Activated CD4-positive, alpha-beta T cell treated with anti-CD3 and anti-CD28 coated beads for 36 hours (primary cell): ENCODE results near the gene SPTBN4. TPM values are rescaled to one million over a fixed set of nuclear protein-coding genes. Genes with fewer than 3 reads are reported as not detected.

ENCODE experiments used
- ATAC-seq: fragments of 200-7000 bp; cut with Tn5 transposase; one replicate; pipeline ENCODE4 v1.10.0; 2021; ENCODE audit warnings: mild to moderate bottlenecking, moderate library complexity
- CTCF ChIA-PET: fragments of 350-600 bp; sonication (Branson Sonifier 250); formaldehyde crosslinking; loops from one replicate; lab custom pipeline; 2021; ENCODE audit warnings: antibody characterized with exemption; lab: Charles Lee
- POLR2A ChIA-PET: fragments of 350-600 bp; sonication (Branson Sonifier 250); formaldehyde crosslinking; loops from one replicate; lab custom pipeline; 2021; ENCODE audit warnings: antibody characterized with exemption, inconsistent platforms; lab: Charles Lee
- DNase-seq: peaks from one replicate; pipeline ENCODE4 v3.0.0-alpha.2; 2020
- H3K27ac Mint-ChIP-seq: one replicate; pipeline ENCODE4 v1.8.0; 2021; ENCODE audit warnings: mixed read lengths
- H3K27me3 Mint-ChIP-seq: one replicate; pipeline ENCODE4 v1.8.0; 2021; ENCODE audit warnings: mixed read lengths
- H3K36me3 Mint-ChIP-seq: one replicate; pipeline ENCODE4 v1.8.0; 2021; ENCODE audit warnings: low read depth, mixed read lengths
- H3K4me1 Mint-ChIP-seq: one replicate; pipeline ENCODE4 v1.8.0; 2021; ENCODE audit warnings: mixed read lengths
- H3K4me3 Mint-ChIP-seq: one replicate; pipeline ENCODE4 v1.8.0; 2021; ENCODE audit warnings: mild to moderate bottlenecking, moderate library complexity, mixed read lengths
- H3K9me3 Mint-ChIP-seq: one replicate; pipeline ENCODE4 v1.8.0; 2021; ENCODE audit warnings: low read depth, mixed read lengths
- intact Hi-C, 2 experiments: fragments of 100-400 bp; cut with DNase I in 1 of 2; cut with micrococcal nuclease in 1 of 2; formaldehyde crosslinking; loops; one replicate each; pipeline versions ENCODE4 v1.14.2 to v1.15.1; 2022 to 2024; cut with DNase I, micrococcal nuclease
- total RNA-seq, 2 experiments: library from RNA; stranded (reverse); gene quantifications; one replicate each; pipeline ENCODE4 v1.2.3, GENCODE V29; 2021

Gene SPTBN4
- total RNA-seq, 2 experiments from 2014 or later: 2.4 to 2.5 TPM

DNA sequence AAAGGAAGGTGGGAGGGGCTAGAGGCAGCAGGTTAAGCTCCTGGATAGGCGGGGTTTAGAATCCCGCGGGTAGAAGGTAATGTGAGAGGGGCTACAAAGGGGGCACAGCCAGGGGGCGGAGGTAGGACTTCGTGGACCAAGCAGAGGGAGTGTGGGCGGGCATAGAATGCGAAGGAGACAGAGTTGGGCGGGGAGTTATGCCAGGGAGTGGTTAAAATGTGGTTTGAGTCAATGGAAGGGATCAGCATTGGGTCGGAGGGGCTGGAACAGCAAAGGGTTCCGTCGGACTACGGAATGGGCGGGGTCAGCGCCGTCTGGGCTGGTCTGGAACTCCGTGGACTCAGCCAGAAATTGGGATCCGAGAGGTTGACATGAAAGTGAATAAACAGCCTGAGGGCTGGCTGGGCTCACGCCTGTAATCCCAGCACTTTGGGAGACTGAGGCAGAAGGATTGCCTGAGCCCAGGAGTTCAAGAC is 137.4 kb downstream of the SPTBN4 start:
- intact Hi-C loops: loop anchor here (1.0 to 10.0 kb wide), 14 partner anchors 11 to 759 kb away; partner anchors contain the start of genes AKT2 (in 1 of the 2), BLVRB (in 1 of the 2), C19orf47 (in 1 of the 2) and EGLN2 (in 1 of the 2)
- H3K4me1 Mint-ChIP-seq: peaks cover 67% of the 10 kb centered on the region

DNA sequence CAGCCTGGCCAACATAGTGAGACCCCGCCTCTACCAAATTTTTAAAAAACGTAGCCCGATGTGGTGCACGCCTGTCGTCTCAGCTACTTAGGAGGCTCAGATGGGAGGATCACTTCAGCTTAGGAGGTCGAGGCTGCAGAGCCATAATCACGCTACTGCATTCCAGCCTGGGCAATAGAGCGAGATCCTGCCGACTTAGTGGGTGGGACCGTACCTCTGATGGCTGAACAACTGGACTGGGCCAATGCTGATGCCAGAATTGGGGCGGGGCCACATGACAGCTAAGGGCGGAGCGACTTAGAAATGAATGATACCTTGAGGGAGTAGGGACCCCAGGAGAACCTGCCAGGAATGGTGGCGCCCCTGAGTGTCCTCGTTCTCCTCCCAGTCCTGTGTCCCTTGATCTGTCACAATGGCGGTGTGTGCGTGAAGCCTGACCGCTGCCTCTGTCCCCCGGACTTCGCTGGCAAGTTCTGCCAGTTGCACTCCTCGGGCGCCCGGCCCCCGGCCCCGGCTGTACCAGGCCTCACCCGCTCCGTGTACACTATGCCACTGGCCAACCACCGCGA is 137.9 kb downstream of the SPTBN4 start:
- peaks cover 12% of the 10 kb centered on the region for H3K27me3 Mint-ChIP-seq
- H3K4me1 Mint-ChIP-seq: peaks cover 63% of the 10 kb centered on the region
- H3K27ac Mint-ChIP-seq: peak overlapping the region; percentile 79
- intact Hi-C loops: loop anchor here (1.0 to 10.0 kb wide), 16 partner anchors 10 to 760 kb away; partner anchors contain the start of genes AKT2 (in 1 of the 2), BLVRB (in 1 of the 2), C19orf47 (in 1 of the 2) and EGLN2 (in 1 of the 2)
- ChIA-PET CTCF (interaction anchor here (0.6 to 4.1 kb wide), 9 partner anchors 9 to 191 kb away, joined by 3 to 24 read pairs (median 3); partner anchors contain the start of gene BLVRB), POLR2A (interaction anchor here (0.6 to 1.9 kb wide), 3 partner anchors 9 to 202 kb away, joined by 3 to 15 read pairs (median 7); no protein-coding TSS in a partner anchor)
- H3K9me3 Mint-ChIP-seq: no peaks in the 10 kb centered on the region
- no peaks in the 10 kb centered on the region for H3K36me3 Mint-ChIP-seq
- peak overlapping the region; percentile 74 for H3K4me3 Mint-ChIP-seq
- ATAC-seq: no peak
- peak; percentile 38 for DNase-seq

More for the DNA sequence above, 137.4 kb downstream of the SPTBN4 start:
- ChIA-PET POLR2A (interaction anchor here (0.5 to 1.9 kb wide), 3 partner anchors 9 to 377 kb away, joined by 3 to 15 read pairs (median 3); no protein-coding TSS in a partner anchor), CTCF (interaction anchor here (0.6 to 4.1 kb wide), 8 partner anchors 9 to 139 kb away, joined by 3 to 24 read pairs (median 4); partner anchors contain the start of gene BLVRB)
- ATAC-seq (no peak), DNase-seq (no peak)
- no peaks in the 10 kb centered on the region for H3K9me3 Mint-ChIP-seq
- H3K27me3 Mint-ChIP-seq: peaks cover 17% of the 10 kb centered on the region
- peak overlapping the region; percentile 49 for H3K27ac Mint-ChIP-seq
- H3K4me3 Mint-ChIP-seq: peak overlapping the region; percentile 52
- H3K36me3 Mint-ChIP-seq: no peaks in the 10 kb centered on the region

DNA sequence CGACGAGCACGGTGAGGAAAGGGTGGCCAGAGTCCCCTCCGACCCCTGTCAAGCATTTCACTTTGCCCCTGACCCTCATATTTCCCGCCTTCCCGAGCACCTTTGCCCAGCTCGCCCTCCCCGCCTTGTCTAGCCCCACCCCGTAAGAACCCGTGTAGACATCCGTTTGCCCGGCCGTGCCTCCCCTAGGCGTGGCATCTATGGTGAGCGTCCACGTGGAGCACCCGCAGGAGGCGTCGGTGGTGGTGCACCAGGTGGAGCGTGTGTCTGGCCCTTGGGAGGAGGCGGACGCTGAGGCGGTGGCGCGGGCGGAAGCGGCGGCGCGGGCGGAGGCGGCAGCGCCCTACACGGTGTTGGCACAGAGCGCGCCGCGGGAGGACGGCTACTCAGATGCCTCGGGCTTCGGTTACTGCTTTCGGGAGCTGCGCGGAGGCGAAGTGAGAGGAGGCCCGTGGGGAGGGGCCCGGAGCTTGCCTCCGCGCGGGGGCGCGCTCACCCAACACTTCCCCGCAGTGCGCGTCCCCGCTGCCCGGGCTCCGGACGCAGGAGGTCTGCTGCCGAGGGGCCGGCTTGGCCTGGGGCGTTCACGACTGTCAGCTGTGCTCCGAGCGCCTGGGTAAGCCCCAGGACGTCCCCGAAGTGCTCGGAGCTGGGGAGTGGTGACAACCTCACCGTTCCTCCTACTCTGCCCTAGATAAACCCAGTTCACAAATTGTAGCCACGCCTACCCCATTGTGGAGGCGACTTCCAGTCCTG is 138.6 kb downstream of the SPTBN4 start:
- intact Hi-C loops: loop anchor here (1.0 to 10.0 kb wide), 14 partner anchors 9 to 761 kb away; partner anchors contain the start of genes AKT2 (in 1 of the 2), BLVRB (in 1 of the 2), C19orf47 (in 1 of the 2) and EGLN2 (in 1 of the 2)
- Mint-ChIP-seq H3K27ac (peak overlapping the region; percentile 84), H3K4me3 (peak overlapping the region; percentile 74), H3K9me3 (no peaks in the 10 kb centered on the region), H3K36me3 (no peaks in the 10 kb centered on the region), H3K27me3 (peaks cover 9% of the 10 kb centered on the region), H3K4me1 (peaks cover 67% of the 10 kb centered on the region)
- DNase-seq: peak; percentile 88
- ChIA-PET POLR2A (interaction anchor here (0.6 to 1.2 kb wide), 4 partner anchors 10 to 202 kb away, joined by 3 to 7 read pairs (median 4); no protein-coding TSS in a partner anchor), CTCF (interaction anchor here (0.6 to 4.1 kb wide), 7 partner anchors 11 to 312 kb away, joined by 3 to 24 read pairs (median 4); partner anchors contain the start of gene BLVRB)
- peak; percentile 39 for ATAC-seq

DNA sequence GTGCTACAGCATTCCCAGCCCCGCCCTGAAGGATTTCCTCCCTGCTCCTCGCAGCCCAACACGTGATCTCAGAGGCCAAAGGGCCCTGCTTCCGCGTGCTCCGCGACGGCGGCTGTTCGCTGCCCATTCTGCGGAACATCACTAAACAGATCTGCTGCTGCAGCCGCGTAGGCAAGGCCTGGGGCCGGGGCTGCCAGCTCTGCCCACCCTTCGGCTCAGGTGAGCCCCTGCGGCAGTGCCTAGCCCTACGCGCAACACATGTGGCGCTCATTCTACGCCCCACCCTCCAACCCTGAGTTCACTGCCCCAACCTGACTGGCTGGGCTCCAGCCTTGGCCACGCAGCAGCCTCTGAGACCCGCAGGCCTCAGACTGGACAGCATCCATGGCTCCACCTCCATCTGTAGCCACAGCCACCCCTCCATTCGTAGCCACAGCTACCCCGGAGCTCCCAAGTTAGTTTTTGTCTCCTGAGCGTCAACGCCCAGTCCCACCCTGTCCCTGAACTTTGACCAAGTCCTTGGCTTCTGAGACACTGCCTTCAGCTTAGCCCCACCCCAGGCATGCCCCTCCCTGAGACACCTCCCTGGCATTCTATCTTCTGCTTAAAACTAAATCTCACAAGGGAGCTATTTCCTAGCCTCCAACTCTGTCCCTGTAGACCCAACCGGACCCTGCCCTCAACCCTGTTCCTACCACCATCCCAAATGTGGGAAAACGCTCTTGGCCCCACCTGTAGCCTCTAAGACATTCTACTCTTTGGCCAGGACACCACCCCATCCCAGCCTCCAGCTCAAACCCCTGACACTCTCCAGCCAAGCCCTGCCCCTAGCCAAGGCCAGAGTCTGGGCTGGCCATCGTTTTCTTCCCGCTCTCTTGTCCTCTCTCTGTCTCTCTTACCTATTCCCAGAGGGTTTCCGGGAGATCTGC is 140.8 kb downstream of the SPTBN4 start:
- ATAC-seq: no peak
- intact Hi-C loops: loop anchor here in 1 of 2 experiments (10.0 kb wide), 1 partner anchor 763 kb away; the partner anchor contains the start of gene FBL
- no peaks in the 10 kb centered on the region for H3K27me3 Mint-ChIP-seq
- peaks cover 5% of the 10 kb centered on the region for H3K36me3 Mint-ChIP-seq
- ChIA-PET CTCF (interaction anchor here (0.5 to 1.5 kb wide), 6 partner anchors 8 to 164 kb away, joined by 3 to 6 read pairs (median 3); no protein-coding TSS in a partner anchor), POLR2A (interaction anchor here (0.6 kb wide), 1 partner anchor 1846 kb away, joined by 3 read pairs; no protein-coding TSS in a partner anchor)
- H3K4me1 Mint-ChIP-seq: peaks cover 71% of the 10 kb centered on the region
- H3K27ac Mint-ChIP-seq: no peak overlapping the region
- DNase-seq: no peak
- H3K4me3 Mint-ChIP-seq: no peak overlapping the region
- H3K9me3 Mint-ChIP-seq: no peaks in the 10 kb centered on the region

DNA sequence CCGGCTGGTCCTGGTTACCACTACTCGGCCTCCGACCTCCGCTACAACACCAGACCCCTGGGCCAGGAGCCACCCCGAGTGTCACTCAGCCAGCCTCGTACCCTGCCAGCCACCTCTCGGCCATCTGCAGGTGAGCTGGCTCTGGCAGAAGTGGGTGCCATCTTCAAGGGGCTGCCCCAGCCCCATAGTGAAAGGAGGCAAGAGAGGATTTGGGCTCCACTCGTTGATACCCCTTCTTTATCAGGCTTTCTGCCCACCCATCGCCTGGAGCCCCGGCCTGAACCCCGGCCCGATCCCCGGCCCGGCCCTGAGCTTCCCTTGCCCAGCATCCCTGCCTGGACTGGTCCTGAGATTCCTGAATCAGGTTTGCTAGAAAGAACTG is 141.4 kb downstream of the SPTBN4 start:
- Mint-ChIP-seq H3K27me3 (no peaks in the 10 kb centered on the region), H3K27ac (no peak overlapping the region), H3K4me1 (peaks cover 71% of the 10 kb centered on the region), H3K4me3 (no peak overlapping the region), H3K36me3 (peaks cover 7% of the 10 kb centered on the region), H3K9me3 (no peaks in the 10 kb centered on the region)
- no peak for ATAC-seq
- intact Hi-C loops: loop anchor here in 1 of 2 experiments (10.0 kb wide), 1 partner anchor 763 kb away; the partner anchor contains the start of gene FBL
- DNase-seq: no peak
- ChIA-PET POLR2A (no interaction called here), CTCF (interaction anchor here (0.7 to 1.5 kb wide), 4 partner anchors 9 to 165 kb away, joined by 3 to 6 read pairs (median 3); no protein-coding TSS in a partner anchor)

DNA sequence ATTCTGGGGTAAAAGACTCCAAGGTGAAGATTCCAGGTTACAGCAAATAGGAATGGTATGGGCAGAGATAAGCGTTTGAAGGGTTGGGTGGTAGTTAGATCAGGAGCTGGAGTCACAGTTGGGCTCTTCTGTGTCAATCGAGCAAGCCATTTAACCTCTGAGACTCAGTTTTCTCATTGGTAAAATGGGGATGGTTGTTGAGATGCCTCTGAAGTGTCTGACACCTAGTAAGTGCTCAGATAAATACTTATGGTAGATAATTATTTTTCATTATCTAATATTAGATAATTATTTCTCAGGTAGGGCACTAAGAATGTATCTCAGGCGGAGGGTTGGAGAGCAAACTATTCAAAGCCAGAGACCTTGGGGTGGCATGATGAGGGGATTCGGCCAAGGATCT is 142.2 kb downstream of the SPTBN4 start:
- Mint-ChIP-seq H3K9me3 (no peaks in the 10 kb centered on the region), H3K27me3 (no peaks in the 10 kb centered on the region), H3K4me1 (peaks cover 69% of the 10 kb centered on the region), H3K27ac (peak overlapping the region; percentile 97), H3K36me3 (peaks cover 8% of the 10 kb centered on the region), H3K4me3 (peak overlapping the region; percentile 69)
- ChIA-PET CTCF (interaction anchor here (1.5 kb wide), 1 partner anchor 10 kb away, joined by 6 read pairs; no protein-coding TSS in a partner anchor), POLR2A (interaction anchor here (0.7 kb wide), 1 partner anchor 26 kb away, joined by 5 read pairs; no protein-coding TSS in a partner anchor)
- intact Hi-C loops: loop anchor here in 1 of 2 experiments (10.0 kb wide), 1 partner anchor 764 kb away; the partner anchor contains the start of gene FBL
- DNase-seq (no peak), ATAC-seq (no peak)

DNA sequence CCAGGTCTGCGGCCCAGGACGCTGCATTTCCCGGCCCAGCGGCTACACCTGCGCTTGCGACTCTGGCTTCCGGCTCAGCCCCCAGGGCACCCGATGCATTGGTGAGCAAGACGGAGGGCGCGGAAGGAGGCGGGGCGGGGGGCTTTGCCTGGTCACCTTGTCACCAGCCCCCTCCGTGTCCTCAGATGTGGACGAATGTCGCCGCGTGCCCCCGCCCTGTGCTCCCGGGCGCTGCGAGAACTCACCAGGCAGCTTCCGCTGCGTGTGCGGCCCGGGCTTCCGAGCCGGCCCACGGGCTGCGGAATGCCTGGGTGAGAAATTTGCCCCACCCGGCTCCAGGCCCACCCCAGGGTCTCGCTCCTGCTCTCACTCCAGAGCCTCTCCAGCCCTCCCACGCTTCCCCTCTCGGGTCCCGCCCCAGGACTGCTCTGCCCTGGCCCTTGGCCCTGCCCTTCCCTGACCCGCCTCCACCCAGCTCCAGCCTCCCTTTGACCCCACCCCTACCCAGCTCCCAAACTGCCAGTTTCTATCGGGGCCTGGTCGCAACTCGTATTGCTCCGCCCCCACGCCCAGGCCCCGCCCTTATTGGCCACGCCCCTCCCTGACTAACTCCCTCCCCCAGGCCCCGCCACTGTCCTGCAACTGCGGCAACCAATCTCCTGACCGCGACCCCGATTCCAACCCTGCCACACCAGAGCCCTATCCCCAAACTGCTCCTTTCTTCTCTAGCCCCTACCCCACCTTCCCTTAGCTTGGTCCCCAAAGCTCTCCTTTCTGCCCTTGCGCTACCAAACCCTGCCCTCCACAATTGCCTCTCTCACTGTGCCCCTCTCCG is 143.0 kb downstream of the SPTBN4 start:
- no peaks in the 10 kb centered on the region for H3K27me3 Mint-ChIP-seq
- ATAC-seq: peak; percentile 54
- peak overlapping the region; percentile 69 for H3K4me3 Mint-ChIP-seq
- ChIA-PET POLR2A (no interaction called here), CTCF (interaction anchor here (0.8 to 1.6 kb wide), 4 partner anchors 9 to 145 kb away, joined by 3 to 14 read pairs (median 4); partner anchors contain the start of gene LTBP4)
- intact Hi-C loops: loop anchor here (1.0 to 10.0 kb wide), 5 partner anchors 142 to 1205 kb away; partner anchors contain the start of genes BLVRB (in 1 of the 2), FBL (in 1 of the 2), HNRNPUL1 (in 1 of the 2) and SERTAD3 (in 1 of the 2)
- peak overlapping the region; percentile 97 for H3K27ac Mint-ChIP-seq
- peak; percentile 97 for DNase-seq
- H3K9me3 Mint-ChIP-seq: no peaks in the 10 kb centered on the region
- H3K4me1 Mint-ChIP-seq: peaks cover 63% of the 10 kb centered on the region
- H3K36me3 Mint-ChIP-seq: peaks cover 12% of the 10 kb centered on the region

DNA sequence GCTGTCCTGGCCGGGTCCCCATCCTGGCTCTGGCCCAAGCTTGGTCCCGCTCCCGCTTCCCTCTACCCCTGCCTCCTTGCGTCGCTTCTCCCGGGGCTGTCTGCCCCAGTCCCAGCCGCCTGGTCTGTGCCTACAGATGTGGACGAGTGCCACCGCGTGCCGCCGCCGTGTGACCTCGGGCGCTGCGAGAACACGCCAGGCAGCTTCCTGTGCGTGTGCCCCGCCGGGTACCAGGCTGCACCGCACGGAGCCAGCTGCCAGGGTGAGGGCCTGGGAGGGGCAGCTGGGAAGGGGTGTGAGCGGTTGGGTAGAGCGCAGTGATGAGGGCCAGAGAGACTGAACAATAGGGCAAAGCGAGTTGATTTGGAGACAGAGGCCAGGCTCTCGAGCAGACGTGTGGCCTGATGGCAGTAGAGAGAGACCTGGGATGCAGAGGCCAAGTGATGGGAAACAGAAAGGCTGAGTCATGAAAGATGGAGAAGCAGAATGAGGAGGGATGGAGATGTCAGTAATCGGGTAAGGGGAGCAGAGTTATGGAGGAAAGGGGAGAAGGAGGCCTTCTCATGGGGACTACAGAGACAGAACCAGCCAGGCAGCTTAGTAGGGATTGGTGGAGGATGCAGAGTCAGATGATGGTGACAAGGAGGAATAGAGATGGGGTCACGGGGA is 143.7 kb downstream of the SPTBN4 start:
- CTCF ChIA-PET: interaction anchor here (1.1 to 1.6 kb wide), 3 partner anchors 8 to 146 kb away, joined by 3 to 14 read pairs (median 4); no protein-coding TSS in a partner anchor
- Mint-ChIP-seq H3K4me3 (peak overlapping the region; percentile 69), H3K27me3 (no peaks in the 10 kb centered on the region), H3K27ac (peak overlapping the region; percentile 97), H3K36me3 (peaks cover 17% of the 10 kb centered on the region), H3K9me3 (no peaks in the 10 kb centered on the region), H3K4me1 (peaks cover 64% of the 10 kb centered on the region)
- peak; percentile 13 for ATAC-seq
- intact Hi-C loops: loop anchor here (1.0 to 10.0 kb wide), 4 partner anchors 143 to 1206 kb away; partner anchors contain the start of genes BLVRB (in 1 of the 2), HNRNPUL1 (in 1 of the 2), SERTAD3 (in 1 of the 2) and SPTBN4 (in 1 of the 2)
- peak; percentile 83 for DNase-seq
- POLR2A ChIA-PET: no interaction called here
